ENCODE results near the gene ITPR2.
"Not testable (repeated sequence)": the region's sequence is repeated elsewhere in the genome, so short reads cannot be mapped to it uniquely, and the experiment has no call there.

The ITPR2 gene

GRCh38 chr12:26535826-26536225 is 297.2 kb downstream of the ITPR2 start:
- H3K4me3 ChIP-seq (ENCODE audit: low read depth, low read length): no peak overlapping the region

- H3K4me3 ChIP-seq (ENCODE audit: low read depth, low read length): no peak overlapping the region
Measured at GRCh38 chr12:26534071-26534470, 298.9 kb downstream of the ITPR2 start.

GRCh38 chr12:26533211-26533610 is 299.8 kb downstream of the ITPR2 start:
- H3K4me3 ChIP-seq (ENCODE audit: low read depth, low read length): no peak overlapping the region

GRCh38 chr12:26530461-26530860 is 302.5 kb downstream of the ITPR2 start:
- H3K4me3 ChIP-seq (ENCODE audit: low read depth, low read length): no peak overlapping the region

- no peak overlapping the region for H3K4me3 ChIP-seq (ENCODE audit: low read depth, low read length)
Measured at GRCh38 chr12:26528943-26529342, 304.1 kb downstream of the ITPR2 start.

GRCh38 chr12:26527682-26528081 is 305.3 kb downstream of the ITPR2 start:
- H3K4me3 ChIP-seq (ENCODE audit: low read depth, low read length): no peak overlapping the region

- H3K4me3 ChIP-seq (ENCODE audit: low read depth, low read length): no peak overlapping the region
Measured at GRCh38 chr12:26524862-26525465, 308.0 kb downstream of the ITPR2 start.

GRCh38 chr12:26523708-26524150 is 309.3 kb downstream of the ITPR2 start:
- no peak overlapping the region for H3K4me3 ChIP-seq (ENCODE audit: low read depth, low read length)

GRCh38 chr12:26520869-26521268 is 312.1 kb downstream of the ITPR2 start:
- no peak overlapping the region for H3K4me3 ChIP-seq (ENCODE audit: low read depth, low read length)

- no peak overlapping the region for H3K4me3 ChIP-seq (ENCODE audit: low read depth, low read length)
Measured at GRCh38 chr12:26520109-26520508, 312.9 kb downstream of the ITPR2 start.

GRCh38 chr12:26519462-26519861 is 313.5 kb downstream of the ITPR2 start:
- no peak overlapping the region for H3K4me3 ChIP-seq (ENCODE audit: low read depth, low read length)

- H3K4me3 ChIP-seq (ENCODE audit: low read depth, low read length): not testable (repeated sequence)
Measured at GRCh38 chr12:26517320-26517719, 315.7 kb downstream of the ITPR2 start.

GRCh38 chr12:26514364-26514763 is 318.6 kb downstream of the ITPR2 start:
- H3K4me3 ChIP-seq (ENCODE audit: low read depth, low read length): no peak overlapping the region

- no peak overlapping the region for H3K4me3 ChIP-seq (ENCODE audit: low read depth, low read length)
Measured at GRCh38 chr12:26513363-26514043, 319.5 kb downstream of the ITPR2 start.

GRCh38 chr12:26512213-26512612 is 320.8 kb downstream of the ITPR2 start:
- no peak overlapping the region for H3K4me3 ChIP-seq (ENCODE audit: low read depth, low read length)

GRCh38 chr12:26510354-26510674 is 322.7 kb downstream of the ITPR2 start:
- no peak overlapping the region for H3K4me3 ChIP-seq (ENCODE audit: low read depth, low read length)

GRCh38 chr12:26507613-26508012 is 325.4 kb downstream of the ITPR2 start:
- no peak overlapping the region for H3K4me3 ChIP-seq (ENCODE audit: low read depth, low read length)

- no peak overlapping the region for H3K4me3 ChIP-seq (ENCODE audit: low read depth, low read length)
Measured at GRCh38 chr12:26499979-26500640, 332.9 kb downstream of the ITPR2 start.

- H3K4me3 ChIP-seq (ENCODE audit: low read depth, low read length): no peak overlapping the region
Measured at GRCh38 chr12:26496170-26496569, 336.8 kb downstream of the ITPR2 start.

GRCh38 chr12:26493656-26494055 is 339.3 kb downstream of the ITPR2 start:
- H3K4me3 ChIP-seq (ENCODE audit: low read depth, low read length): no peak overlapping the region

- H3K4me3 ChIP-seq (ENCODE audit: low read depth, low read length): no peak overlapping the region
Measured at GRCh38 chr12:26492406-26492805, 340.6 kb downstream of the ITPR2 start.

GRCh38 chr12:26489908-26490307 is 343.1 kb downstream of the ITPR2 start:
- no peak overlapping the region for H3K4me3 ChIP-seq (ENCODE audit: low read depth, low read length)

Data from iPS-11a (cell line).